Thyroid gland (tissue), 4 donors: ENCODE data around the gene SPRR3. TPM values are rescaled to one million over a fixed set of nuclear protein-coding genes. Genes with fewer than 3 reads are reported as not detected.

Source experiments
- DNase-seq, 2 donors: peaks; one replicate each; pipeline ENCODE4 v3.0.0-alpha.2; 2019
- H3K27ac ChIP-seq, 3 donors: fragments of 200-600 bp; sonication (generic); 1 replicate in 2 of 3; 2 replicates in 1 of 3; pipeline ENCODE4 v1.5.1; 2016 to 2019; ENCODE audit warnings: mild to moderate bottlenecking in 1 of 3, moderate library complexity in 1 of 3
- H3K27me3 ChIP-seq: fragments of 200-600 bp; sonication (generic); one replicate; pipeline ENCODE4 v1.5.1; 2019
- H3K36me3 ChIP-seq, 2 donors: fragments of 200-600 bp; sonication (generic); one replicate each; pipeline ENCODE4 v1.5.1; 2016 to 2019
- H3K4me1 ChIP-seq, 2 donors: fragments of 200-600 bp; sonication (generic); one replicate each; pipeline ENCODE4 v1.5.1; 2017 to 2019
- H3K4me3 ChIP-seq, 3 donors: fragments of 200-600 bp; sonication (generic); replicated peaks in 1 of 3; 1 replicate in 2 of 3; 2 replicates in 1 of 3; pipeline ENCODE4 v1.5.1; 2016; ENCODE audit warnings: mild to moderate bottlenecking in 1 of 3
- H3K9me3 ChIP-seq: fragments of 200-600 bp; sonication (generic); one replicate; pipeline ENCODE4 v1.5.1; 2017
- POLR2A ChIP-seq, 2 donors: fragments of 450-650 bp; IDR thresholded peaks; one replicate each; pipeline ENCODE4 v1.6.1; 2017; ENCODE audit warnings: antibody characterized with exemption in 2 of 2, mild to moderate bottlenecking in 2 of 2, moderate library complexity in 1 of 2
- WGBS, 2 donors: methylation state at CpG; one replicate each; pipeline ENCODE4 v1.1.5; 2017; 5-methylcytosine and 5-hydroxymethylcytosine counted together
- intact Hi-C: fragments of 100-400 bp; cut with DNase I; formaldehyde crosslinking; loops from one replicate; pipeline ENCODE4 v1.15.1; 2023
- small RNA-seq: library from RNA; depleted of rRNA; stranded (forward); fragments of <200 nt; gene quantifications from one replicate; pipeline ENCODE3, GENCODE V24; 2016
- total RNA-seq, 4 donors: library from RNA; depleted of rRNA; stranded (reverse); fragments of >200 nt; gene quantifications; one replicate each; pipeline ENCODE4 v1.2.3, GENCODE V29; 2016
- TF ChIP-seq, protein P1 (sequence below), 6 experiments: fragments of 200-600 bp in 3 of 6; fragments of 450-650 bp in 3 of 6; sonication (generic) in 3 of 6; IDR thresholded peaks; one replicate each; pipeline ENCODE4 v1.5.1; 2016 to 2019; ENCODE audit warnings: antibody characterized with exemption in 6 of 6, mild to moderate bottlenecking in 2 of 6, inconsistent platforms in 1 of 6, moderate library complexity in 1 of 6

The SPRR3 gene
- total RNA-seq, 4 donors from 2014 or later, result not detected

DNA sequence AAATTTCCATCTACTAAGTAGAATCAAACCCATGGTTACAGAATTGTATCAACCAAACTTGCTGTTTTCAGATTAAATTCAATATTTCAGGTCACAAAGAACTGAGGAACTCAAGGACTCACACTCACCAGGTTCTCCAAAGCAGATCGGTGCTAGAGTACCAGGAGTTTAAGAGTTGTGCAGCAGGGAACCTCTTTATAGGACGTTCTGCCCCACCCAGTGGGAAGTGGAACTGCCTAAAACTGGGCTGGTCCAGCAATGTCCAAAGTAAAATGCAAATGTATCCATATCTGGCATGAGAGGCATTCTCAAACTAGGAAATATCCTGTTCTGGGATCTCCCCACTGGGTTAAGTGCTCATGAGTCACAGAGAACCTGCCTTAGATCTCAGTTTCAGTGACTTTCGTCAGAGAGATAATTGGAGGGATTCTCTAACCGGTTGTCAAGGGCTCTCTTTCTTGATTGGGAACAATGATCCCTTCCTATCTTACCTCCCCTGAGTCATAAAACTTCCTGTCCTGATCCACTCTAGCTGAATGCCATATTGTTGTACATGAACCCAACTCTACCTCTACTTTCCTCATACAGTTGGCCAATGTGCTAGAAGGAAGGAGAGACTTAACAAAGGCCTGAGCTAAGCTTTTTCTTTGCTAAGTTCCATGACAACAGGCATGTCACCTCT, 39.5 kb downstream of the SPRR3 start, which contains the start of gene SPRR2D:
Gene SPRR2D, minus strand, starts transcription at position 171 of the 682 bp plus-strand sequence. CDS start 774 bp downstream, outside the sequence.
- no peaks in the 10 kb centered on the region for H3K9me3 ChIP-seq
- TF ChIP-seq POLR2A (IDR thresholded peaks at IDR 0.05), result no peak
- TF ChIP-seq, protein P1, sequence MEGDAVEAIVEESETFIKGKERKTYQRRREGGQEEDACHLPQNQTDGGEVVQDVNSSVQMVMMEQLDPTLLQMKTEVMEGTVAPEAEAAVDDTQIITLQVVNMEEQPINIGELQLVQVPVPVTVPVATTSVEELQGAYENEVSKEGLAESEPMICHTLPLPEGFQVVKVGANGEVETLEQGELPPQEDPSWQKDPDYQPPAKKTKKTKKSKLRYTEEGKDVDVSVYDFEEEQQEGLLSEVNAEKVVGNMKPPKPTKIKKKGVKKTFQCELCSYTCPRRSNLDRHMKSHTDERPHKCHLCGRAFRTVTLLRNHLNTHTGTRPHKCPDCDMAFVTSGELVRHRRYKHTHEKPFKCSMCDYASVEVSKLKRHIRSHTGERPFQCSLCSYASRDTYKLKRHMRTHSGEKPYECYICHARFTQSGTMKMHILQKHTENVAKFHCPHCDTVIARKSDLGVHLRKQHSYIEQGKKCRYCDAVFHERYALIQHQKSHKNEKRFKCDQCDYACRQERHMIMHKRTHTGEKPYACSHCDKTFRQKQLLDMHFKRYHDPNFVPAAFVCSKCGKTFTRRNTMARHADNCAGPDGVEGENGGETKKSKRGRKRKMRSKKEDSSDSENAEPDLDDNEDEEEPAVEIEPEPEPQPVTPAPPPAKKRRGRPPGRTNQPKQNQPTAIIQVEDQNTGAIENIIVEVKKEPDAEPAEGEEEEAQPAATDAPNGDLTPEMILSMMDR (IDR thresholded peaks at IDR 0.05), result no peak
- intact Hi-C loops, result no loop called here
- WGBS, 2 donors, result 67 to 73% methylated on average over 4 of the region's 4 CpGs
- no peaks in the 10 kb centered on the region for H3K4me1 ChIP-seq
- H3K27ac ChIP-seq, result no peak within 1 kb of the TSS
- no peaks in the 10 kb centered on the region for H3K36me3 ChIP-seq
- H3K27me3 ChIP-seq, result no peaks in the 10 kb centered on the region
- no peak for DNase-seq
- H3K4me3 ChIP-seq, result no peak within 1 kb of the TSS

DNA sequence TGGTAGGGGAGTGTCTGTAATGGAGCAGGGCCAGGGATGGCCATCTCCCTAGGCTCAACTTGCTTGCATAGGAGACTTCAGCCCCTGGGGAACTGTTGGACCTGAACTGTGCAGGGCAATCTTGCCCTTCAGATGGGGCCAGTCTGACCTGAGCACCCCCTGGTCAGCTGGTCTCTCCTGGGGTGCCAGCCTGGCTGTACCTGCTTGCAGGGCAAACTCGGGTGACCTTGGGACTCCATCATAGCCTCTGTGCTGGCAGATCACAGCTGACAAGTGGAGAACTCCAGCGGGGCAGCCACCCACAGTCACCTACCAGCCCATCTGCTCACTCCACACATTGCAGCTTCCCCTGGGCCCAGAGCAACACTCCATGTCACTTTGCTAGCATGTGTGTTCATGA, 47.7 kb downstream of the SPRR3 start:
- no peaks in the 10 kb centered on the region for H3K36me3 ChIP-seq
- 93 to 95% methylated on average over 2 of the region's 2 CpGs for WGBS, 2 donors
- no peaks in the 10 kb centered on the region for H3K9me3 ChIP-seq
- H3K4me1 ChIP-seq, result no peaks in the 10 kb centered on the region
- H3K27me3 ChIP-seq, result no peaks in the 10 kb centered on the region
- TF ChIP-seq, protein P1 (IDR thresholded peaks at IDR 0.05), result no peak
- no peak for TF ChIP-seq POLR2A (IDR thresholded peaks at IDR 0.05)
- no peak overlapping the region for H3K27ac ChIP-seq
- DNase-seq, result no peak
- intact Hi-C loops, result no loop called here
- no peak overlapping the region for H3K4me3 ChIP-seq

Small RNA genes lying within 50 kb of the gene (small RNA-seq; reads per million reads assigned to genes)
- gene AL356867.1, result not detected
- not detected for gene RF00322
- not detected for gene SPRR1A

Other genes with a start within 250 kb of the SPRR3 start
- not detected for gene KPRP, start 243.7 kb upstream of the SPRR3 start, total RNA-seq
- gene LCE1F, start 226.6 kb upstream of the SPRR3 start, total RNA-seq, result not detected
- gene LCE1E, start 215.5 kb upstream of the SPRR3 start, total RNA-seq, result not detected
- not detected for gene LCE1D, start 205.0 kb upstream of the SPRR3 start, total RNA-seq
- gene LCE1C, start 195.1 kb upstream of the SPRR3 start, total RNA-seq, result not detected
- gene LCE1B, start 189.8 kb upstream of the SPRR3 start, total RNA-seq, result not detected
- not detected for gene LCE1A, start 174.3 kb upstream of the SPRR3 start, total RNA-seq
- gene LCE6A, start 158.9 kb upstream of the SPRR3 start, total RNA-seq, result not detected
- gene LCE7A, start 141.8 kb upstream of the SPRR3 start, total RNA-seq, result not detected
- 1 to 10 TPM in 1 of 4 donors, not detected in 3; 2.6 TPM for gene SMCP, start 123.4 kb upstream of the SPRR3 start, total RNA-seq
- not detected for gene IVL, start 93.2 kb upstream of the SPRR3 start, total RNA-seq
- gene SPRR5, start 54.5 kb upstream of the SPRR3 start, total RNA-seq, result not detected
- not detected for gene SPRR4, start 31.1 kb upstream of the SPRR3 start, total RNA-seq
- gene SPRR1A, start 17.7 kb upstream of the SPRR3 start, total RNA-seq, result not detected
- gene SPRR1B, start 29.5 kb downstream of the SPRR3 start, total RNA-seq, result not detected
- gene SPRR2D, start 39.4 kb downstream of the SPRR3 start, total RNA-seq, result not detected
- not detected for gene SPRR2A, start 55.8 kb downstream of the SPRR3 start, total RNA-seq
- not detected for gene SPRR2B, start 69.9 kb downstream of the SPRR3 start, total RNA-seq
- gene SPRR2E, start 92.8 kb downstream of the SPRR3 start, total RNA-seq, result not detected
- not detected for gene SPRR2F, start 111.8 kb downstream of the SPRR3 start, total RNA-seq
- gene SPRR2G, start 149.1 kb downstream of the SPRR3 start, total RNA-seq, result not detected
- 1 to 10 TPM in 1 of 4 donors, not detected in 3; 3.6 TPM for gene LELP1, start 201.7 kb downstream of the SPRR3 start, total RNA-seq
- not detected for gene PRR9, start 215.8 kb downstream of the SPRR3 start, total RNA-seq